Activated CD8-positive, alpha-beta T cell treated with anti-CD3 and anti-CD28 coated beads for 36 hours (primary cell): ENCODE data around the gene CDH23. TPM values are rescaled to one million over a fixed set of nuclear protein-coding genes. Genes with fewer than 3 reads are reported as not detected.

Experiments used
- ATAC-seq: fragments of 200-7000 bp; cut with Tn5 transposase; one replicate; pipeline ENCODE4 v1.10.0; 2021; ENCODE audit warnings: mild to moderate bottlenecking, moderate library complexity
- CTCF ChIA-PET: fragments of 350-600 bp; sonication (Branson Sonifier 250); formaldehyde crosslinking; loops from one replicate; lab custom pipeline; 2021; ENCODE audit warnings: antibody characterized with exemption; lab: Charles Lee
- POLR2A ChIA-PET: fragments of 350-600 bp; sonication (Branson Sonifier 250); formaldehyde crosslinking; loops from one replicate; lab custom pipeline; 2021; ENCODE audit warnings: antibody characterized with exemption; lab: Charles Lee
- DNase-seq: peaks from one replicate; pipeline ENCODE4 v3.0.0-alpha.2; 2020
- H3K27ac Mint-ChIP-seq: one replicate; pipeline ENCODE4 v1.8.0; 2021; ENCODE audit warnings: mild to moderate bottlenecking, mixed read lengths
- H3K27me3 Mint-ChIP-seq: one replicate; pipeline ENCODE4 v1.8.0; 2021; ENCODE audit warnings: mixed read lengths
- H3K36me3 Mint-ChIP-seq: one replicate; pipeline ENCODE4 v1.8.0; 2021; ENCODE audit warnings: low read depth, mixed read lengths
- H3K4me1 Mint-ChIP-seq: one replicate; pipeline ENCODE4 v1.8.0; 2021; ENCODE audit warnings: low read depth, mixed read lengths
- H3K4me3 Mint-ChIP-seq: one replicate; pipeline ENCODE4 v1.8.0; 2021; ENCODE audit warnings: mild to moderate bottlenecking, moderate library complexity, mixed read lengths
- H3K9me3 Mint-ChIP-seq: one replicate; pipeline ENCODE4 v1.8.0; 2021; ENCODE audit warnings: mixed read lengths
- intact Hi-C: fragments of 100-400 bp; cut with micrococcal nuclease; formaldehyde crosslinking; loops from one replicate; pipeline ENCODE4 v1.10.0; 2022
- total RNA-seq, 2 experiments: library from RNA; stranded (reverse); gene quantifications; one replicate each; pipeline ENCODE4 v1.2.3, GENCODE V29; 2021
- TF ChIP-seq, protein P1 (sequence below): fragments of 200-600 bp; IDR thresholded peaks from one replicate; pipeline ENCODE4 v1.8.0; 2022; ENCODE audit warnings: antibody characterized with exemption, mild to moderate bottlenecking

The CDH23 gene
- total RNA-seq, 2 experiments from 2014 or later, result 2.4 to 2.7 TPM

DNA sequence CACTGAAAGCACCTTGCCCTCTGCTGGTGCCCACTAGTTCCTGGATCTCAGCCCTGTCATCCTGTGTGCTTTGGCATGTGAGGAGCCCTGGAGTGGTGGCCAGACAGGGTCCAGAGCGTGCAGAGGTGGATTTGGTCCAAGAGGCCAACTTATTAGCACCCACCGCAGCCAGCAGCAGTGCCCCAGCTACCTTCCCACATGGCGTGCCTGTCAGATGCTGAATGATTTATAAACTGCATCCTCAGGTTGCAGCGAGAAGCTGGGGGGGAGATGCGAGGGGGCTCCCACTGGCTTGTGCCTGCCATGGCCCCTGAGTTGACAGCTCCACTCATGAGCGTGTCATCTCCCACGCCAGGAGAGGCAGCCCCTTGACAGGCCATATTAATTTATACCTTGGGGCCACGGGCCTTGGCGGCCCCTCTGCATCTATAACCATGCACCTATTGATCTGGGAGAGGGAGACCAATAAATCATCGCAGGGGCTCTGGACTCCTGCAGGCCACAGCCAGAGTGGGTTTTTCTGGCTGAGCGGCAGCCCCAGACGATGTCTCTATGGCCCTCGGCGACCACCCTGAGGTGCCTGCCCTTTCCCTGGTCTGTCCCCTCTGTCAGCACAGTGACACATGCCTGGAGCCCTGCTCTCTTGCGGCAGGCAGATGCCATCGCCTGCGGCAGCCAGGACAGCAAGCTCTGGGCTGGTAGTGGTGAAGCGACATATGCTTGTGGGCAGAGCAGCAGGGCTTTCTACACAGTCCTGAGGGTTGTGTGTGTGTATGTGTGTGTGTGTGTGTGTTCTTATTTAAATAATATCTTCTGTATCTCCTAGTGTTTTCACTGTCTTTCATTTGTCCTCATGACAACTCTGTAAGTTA lies 120.8 kb downstream of the CDH23 start:
- intact Hi-C loops, result no loop called here
- Mint-ChIP-seq H3K36me3 (no peaks in the 10 kb centered on the region), H3K27ac (no peak overlapping the region), H3K4me1 (no peaks in the 10 kb centered on the region), H3K4me3 (no peak overlapping the region), H3K27me3 (no peaks in the 10 kb centered on the region), H3K9me3 (no peaks in the 10 kb centered on the region)
- DNase-seq (no peak), ATAC-seq (no peak)
- TF ChIP-seq, protein P1, sequence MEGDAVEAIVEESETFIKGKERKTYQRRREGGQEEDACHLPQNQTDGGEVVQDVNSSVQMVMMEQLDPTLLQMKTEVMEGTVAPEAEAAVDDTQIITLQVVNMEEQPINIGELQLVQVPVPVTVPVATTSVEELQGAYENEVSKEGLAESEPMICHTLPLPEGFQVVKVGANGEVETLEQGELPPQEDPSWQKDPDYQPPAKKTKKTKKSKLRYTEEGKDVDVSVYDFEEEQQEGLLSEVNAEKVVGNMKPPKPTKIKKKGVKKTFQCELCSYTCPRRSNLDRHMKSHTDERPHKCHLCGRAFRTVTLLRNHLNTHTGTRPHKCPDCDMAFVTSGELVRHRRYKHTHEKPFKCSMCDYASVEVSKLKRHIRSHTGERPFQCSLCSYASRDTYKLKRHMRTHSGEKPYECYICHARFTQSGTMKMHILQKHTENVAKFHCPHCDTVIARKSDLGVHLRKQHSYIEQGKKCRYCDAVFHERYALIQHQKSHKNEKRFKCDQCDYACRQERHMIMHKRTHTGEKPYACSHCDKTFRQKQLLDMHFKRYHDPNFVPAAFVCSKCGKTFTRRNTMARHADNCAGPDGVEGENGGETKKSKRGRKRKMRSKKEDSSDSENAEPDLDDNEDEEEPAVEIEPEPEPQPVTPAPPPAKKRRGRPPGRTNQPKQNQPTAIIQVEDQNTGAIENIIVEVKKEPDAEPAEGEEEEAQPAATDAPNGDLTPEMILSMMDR, result no peak
- ChIA-PET POLR2A (no interaction called here), CTCF (no interaction called here)

DNA sequence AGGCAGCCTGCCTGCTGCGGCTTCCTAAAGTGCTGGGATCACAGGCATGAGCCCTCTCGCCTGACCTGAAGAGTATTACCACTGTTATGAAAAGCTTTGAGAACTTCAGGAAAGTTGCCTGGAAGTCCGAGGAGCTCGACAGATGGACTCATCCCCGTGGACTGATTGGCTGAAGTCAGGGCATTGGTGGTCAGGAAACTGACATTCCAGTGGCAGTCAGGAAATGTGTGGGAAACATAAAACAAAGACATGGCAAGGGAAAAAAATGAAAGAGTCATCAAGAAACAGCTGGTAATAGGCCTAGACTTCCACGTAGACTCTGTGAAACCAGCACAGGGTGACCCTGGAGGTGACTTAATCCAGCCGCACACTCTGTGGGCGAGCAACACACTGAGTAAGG lies 123.3 kb downstream of the CDH23 start:
- POLR2A ChIA-PET, result interaction anchor here (0.5 to 0.6 kb wide), 2 partner anchors 141 to 237 kb away, joined by 3 to 4 read pairs; no protein-coding TSS in a partner anchor
- ATAC-seq (no peak), DNase-seq (no peak)
- no peaks in the 10 kb centered on the region for H3K4me1 Mint-ChIP-seq
- TF ChIP-seq, protein P1, result no peak
- H3K36me3 Mint-ChIP-seq, result no peaks in the 10 kb centered on the region
- CTCF ChIA-PET, result interaction anchor here (1.2 kb wide), 1 partner anchor 10 kb away, joined by 3 read pairs; no protein-coding TSS in a partner anchor
- H3K9me3 Mint-ChIP-seq, result no peaks in the 10 kb centered on the region
- H3K27ac Mint-ChIP-seq, result no peak overlapping the region
- H3K4me3 Mint-ChIP-seq, result no peak overlapping the region
- intact Hi-C loops, result no loop called here
- peaks cover 7% of the 10 kb centered on the region for H3K27me3 Mint-ChIP-seq

- TF ChIP-seq, protein P1, result no peak
- DNase-seq (no peak), ATAC-seq (no peak)
- ChIA-PET CTCF (interaction anchor here (1.2 to 1.6 kb wide), 3 partner anchors 48 to 187 kb away, joined by 5 to 10 read pairs (median 5); no protein-coding TSS in a partner anchor), POLR2A (no interaction called here)
- peaks cover 7% of the 10 kb centered on the region for H3K27me3 Mint-ChIP-seq
- no peaks in the 10 kb centered on the region for H3K9me3 Mint-ChIP-seq
- H3K27ac Mint-ChIP-seq, result no peak overlapping the region
- no peaks in the 10 kb centered on the region for H3K36me3 Mint-ChIP-seq
- H3K4me3 Mint-ChIP-seq, result no peak overlapping the region
- intact Hi-C loops, result no loop called here
- H3K4me1 Mint-ChIP-seq, result no peaks in the 10 kb centered on the region
These were observed 125.1 kb downstream of the CDH23 start for GRCh38 chr10:71521504-71522441.

- ChIA-PET CTCF (interaction anchor here (1.2 to 1.6 kb wide), 3 partner anchors 47 to 186 kb away, joined by 5 to 10 read pairs (median 5); no protein-coding TSS in a partner anchor), POLR2A (interaction anchor here (0.9 kb wide), 1 partner anchor 9 kb away, joined by 3 read pairs; no protein-coding TSS in a partner anchor)
- no peak overlapping the region for H3K27ac Mint-ChIP-seq
- peaks cover 7% of the 10 kb centered on the region for H3K27me3 Mint-ChIP-seq
- no peak for DNase-seq
- ATAC-seq, result no peak
- no peak overlapping the region for H3K4me3 Mint-ChIP-seq
- no peaks in the 10 kb centered on the region for H3K36me3 Mint-ChIP-seq
- intact Hi-C loops, result no loop called here
- H3K9me3 Mint-ChIP-seq, result no peaks in the 10 kb centered on the region
- H3K4me1 Mint-ChIP-seq, result no peaks in the 10 kb centered on the region
- TF ChIP-seq, protein P1, result no peak
These were observed 125.9 kb downstream of the CDH23 start for GRCh38 chr10:71522442-71523144.
